HUDEP-2 (cell line): ENCODE data around the gene CATSPERD.
A peak's percentile ranks its signal among the peaks of the same experiment; 100 is the strongest.
"Not testable (repeated sequence)": the region's sequence is repeated elsewhere in the genome, so short reads cannot be mapped to it uniquely, and the experiment has no call there.

Source experiments
- DNase-seq, 76 experiments: peaks; one replicate each; lab custom pipeline; 2025; ENCODE audit not compliant: unreplicated experiment in 76 of 76; lab: John Stamatoyannopoulos, UW

Gene CATSPERD

GRCh38 chr19:5684694-5685430 is 35.6 kb upstream of the CATSPERD start:
- no peak for DNase-seq

- peak in 1 of 76 experiments; percentile 98 for DNase-seq
These were observed 34.2 kb upstream of the CATSPERD start for GRCh38 chr19:5686326-5686646.

GRCh38 chr19:5686647-5687359 is 33.6 kb upstream of the CATSPERD start:
- DNase-seq: peak; percentile 59 to 100 (median 99)

- no peak for DNase-seq
These were observed 32.9 kb upstream of the CATSPERD start for GRCh38 chr19:5687360-5688198.

- DNase-seq: not testable (repeated sequence)
These were observed 32.1 kb upstream of the CATSPERD start for GRCh38 chr19:5688262-5688881.

- DNase-seq: peak; percentile 72 to 100 (median 99)
These were observed 30.1 kb upstream of the CATSPERD start, which contains the start of gene RPL36 for GRCh38 chr19:5690125-5690954. Gene RPL36 (plus strand): TSS chr19:5690295. CDS start chr19:5690508, 213 bp downstream.

- peak in 71 of 76 experiments; percentile 35 to 91 (median 78) for DNase-seq
These were observed 29.2 kb upstream of the CATSPERD start for GRCh38 chr19:5690955-5691821.

- DNase-seq: peak in 28 of 76 experiments; percentile 13 to 66 (median 41)
These were observed 28.4 kb upstream of the CATSPERD start for GRCh38 chr19:5691822-5692722.

- peak in 3 of 76 experiments; percentile 42 to 50 (median 47) for DNase-seq
These were observed 27.7 kb upstream of the CATSPERD start for GRCh38 chr19:5692723-5693194.

GRCh38 chr19:5693195-5694166 is 27.0 kb upstream of the CATSPERD start:
- peak in 6 of 76 experiments; percentile 28 to 43 (median 34) for DNase-seq

GRCh38 chr19:5694167-5694955 is 26.1 kb upstream of the CATSPERD start:
- DNase-seq: no peak

GRCh38 chr19:5694956-5695648 is 25.3 kb upstream of the CATSPERD start:
- DNase-seq: no peak

GRCh38 chr19:5695649-5696195 is 24.7 kb upstream of the CATSPERD start:
- DNase-seq: no peak

- no peak for DNase-seq
These were observed 24.0 kb upstream of the CATSPERD start for GRCh38 chr19:5696196-5697021.
